Glutamatergic neuron (in vitro differentiated cells): ENCODE results near the gene HBEGF. TPM values are rescaled to one million over a fixed set of nuclear protein-coding genes. Genes with fewer than 3 reads are reported as not detected.

ENCODE experiments used
- DNase-seq: peaks from one replicate; pipeline ENCODE4 v3.0.0; 2022
- H3K27ac Mint-ChIP-seq: one replicate; pipeline ENCODE4 v1.8.0; 2020; ENCODE audit warnings: mild to moderate bottlenecking, mixed read lengths, inconsistent platforms; ENCODE audit not compliant: unreplicated experiment
- H3K27me3 Mint-ChIP-seq: one replicate; pipeline ENCODE4 v1.8.0; 2020; ENCODE audit warnings: mild to moderate bottlenecking, moderate library complexity, mixed read lengths, inconsistent platforms; ENCODE audit not compliant: unreplicated experiment
- H3K36me3 Mint-ChIP-seq: one replicate; pipeline ENCODE4 v1.8.0; 2020; ENCODE audit warnings: mild to moderate bottlenecking, mixed read lengths, inconsistent platforms; ENCODE audit not compliant: unreplicated experiment
- H3K4me1 Mint-ChIP-seq: one replicate; pipeline ENCODE4 v1.8.0; 2020; ENCODE audit warnings: mild to moderate bottlenecking, low read depth, mixed read lengths, inconsistent platforms; ENCODE audit not compliant: unreplicated experiment
- H3K4me3 Mint-ChIP-seq: one replicate; pipeline ENCODE4 v1.8.0; 2020; ENCODE audit warnings: mild to moderate bottlenecking, mixed read lengths, inconsistent platforms; ENCODE audit not compliant: unreplicated experiment
- H3K9me3 Mint-ChIP-seq: one replicate; pipeline ENCODE4 v1.8.0; 2020; ENCODE audit warnings: mild to moderate bottlenecking, moderate library complexity, mixed read lengths, inconsistent platforms; ENCODE audit not compliant: unreplicated experiment
- total RNA-seq: library from RNA; stranded (reverse); fragmentation: NEBNext Ultra II Directional; extraction: Animal tissue kit (Norgen Biotek cat#: 25700); gene quantifications from one replicate; pipeline ENCODE4 v1.2.1, GENCODE V29; 2021; ENCODE audit not compliant: unreplicated experiment
- TF ChIP-seq, protein P1 (sequence below): fragments of 200-600 bp; sonication (generic); IDR thresholded peaks from one replicate; pipeline ENCODE4 v1.5.0; 2021; ENCODE audit not compliant: partially characterized antibody, unreplicated experiment

HBEGF gene
- total RNA-seq, 1 donor from 2014 or later = 2.5 TPM

DNA sequence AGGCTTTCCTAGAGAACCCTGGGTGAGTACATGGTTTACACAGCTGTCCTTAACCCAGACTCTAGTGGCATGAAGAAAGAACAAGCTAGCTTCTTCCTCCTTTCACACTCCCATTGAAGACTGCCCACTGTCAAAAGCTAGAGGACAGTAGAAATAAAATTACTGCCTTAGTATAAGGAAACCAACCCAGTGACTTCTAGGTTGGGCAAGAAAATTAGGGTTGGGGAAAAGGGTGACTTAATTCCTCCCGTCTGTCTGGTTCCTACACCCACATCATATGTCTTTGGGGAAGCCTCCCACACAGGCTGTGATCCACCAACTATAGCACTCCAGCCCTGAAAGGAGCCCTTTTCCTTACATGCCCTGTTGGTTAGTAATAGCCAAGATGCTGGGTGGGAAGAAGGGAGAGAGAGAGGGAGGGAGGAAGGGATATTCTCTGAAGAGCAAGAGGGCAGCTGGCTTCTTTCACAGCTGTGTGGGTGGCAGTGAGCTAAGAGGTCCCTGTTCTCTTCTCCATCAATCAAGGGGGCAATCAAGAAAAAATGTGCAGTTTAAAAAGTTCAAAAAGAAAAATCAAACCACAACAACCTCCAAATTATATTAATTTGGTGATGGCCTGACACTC, 21.7 kb downstream of the HBEGF start:
- Mint-ChIP-seq H3K36me3 (no peaks in the 10 kb centered on the region), H3K4me3 (no peak overlapping the region), H3K9me3 (no peaks in the 10 kb centered on the region), H3K27me3 (peaks cover 6% of the 10 kb centered on the region), H3K27ac (no peak overlapping the region), H3K4me1 (peaks cover 12% of the 10 kb centered on the region)
- DNase-seq = no peak
- TF ChIP-seq, protein P1, sequence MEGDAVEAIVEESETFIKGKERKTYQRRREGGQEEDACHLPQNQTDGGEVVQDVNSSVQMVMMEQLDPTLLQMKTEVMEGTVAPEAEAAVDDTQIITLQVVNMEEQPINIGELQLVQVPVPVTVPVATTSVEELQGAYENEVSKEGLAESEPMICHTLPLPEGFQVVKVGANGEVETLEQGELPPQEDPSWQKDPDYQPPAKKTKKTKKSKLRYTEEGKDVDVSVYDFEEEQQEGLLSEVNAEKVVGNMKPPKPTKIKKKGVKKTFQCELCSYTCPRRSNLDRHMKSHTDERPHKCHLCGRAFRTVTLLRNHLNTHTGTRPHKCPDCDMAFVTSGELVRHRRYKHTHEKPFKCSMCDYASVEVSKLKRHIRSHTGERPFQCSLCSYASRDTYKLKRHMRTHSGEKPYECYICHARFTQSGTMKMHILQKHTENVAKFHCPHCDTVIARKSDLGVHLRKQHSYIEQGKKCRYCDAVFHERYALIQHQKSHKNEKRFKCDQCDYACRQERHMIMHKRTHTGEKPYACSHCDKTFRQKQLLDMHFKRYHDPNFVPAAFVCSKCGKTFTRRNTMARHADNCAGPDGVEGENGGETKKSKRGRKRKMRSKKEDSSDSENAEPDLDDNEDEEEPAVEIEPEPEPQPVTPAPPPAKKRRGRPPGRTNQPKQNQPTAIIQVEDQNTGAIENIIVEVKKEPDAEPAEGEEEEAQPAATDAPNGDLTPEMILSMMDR = no peak

DNA sequence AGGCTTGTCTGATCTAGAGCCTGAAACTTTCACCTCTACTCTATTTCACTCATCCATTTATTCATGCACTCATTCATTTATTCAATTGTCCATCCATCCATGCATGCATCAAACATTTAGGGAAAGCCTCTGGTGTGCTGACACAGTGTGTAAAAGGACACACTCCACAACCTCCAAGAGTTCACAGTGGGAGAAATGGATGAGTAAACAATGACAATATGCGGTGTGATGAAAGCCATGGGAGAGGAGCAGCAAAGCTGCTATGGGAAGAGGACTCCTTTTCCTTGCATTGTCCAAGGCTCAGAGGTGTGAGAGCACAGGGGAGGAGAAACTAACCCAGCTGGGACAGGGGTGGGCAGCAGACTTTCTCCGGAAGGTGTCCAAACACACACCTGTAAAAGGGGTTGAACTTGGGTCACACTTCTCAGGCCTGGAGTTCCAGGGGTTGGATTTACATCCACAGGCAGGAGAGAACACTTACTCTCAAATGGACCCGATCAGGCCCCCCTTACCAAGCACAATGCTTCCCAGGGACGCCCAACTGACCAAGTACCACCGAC, 22.3 kb downstream of the HBEGF start:
- H3K4me1 Mint-ChIP-seq = peaks cover 12% of the 10 kb centered on the region
- no peaks in the 10 kb centered on the region for H3K9me3 Mint-ChIP-seq
- DNase-seq = no peak
- no peak overlapping the region for H3K27ac Mint-ChIP-seq
- H3K36me3 Mint-ChIP-seq = no peaks in the 10 kb centered on the region
- peaks cover 8% of the 10 kb centered on the region for H3K27me3 Mint-ChIP-seq
- no peak overlapping the region for H3K4me3 Mint-ChIP-seq
- TF ChIP-seq, protein P1 = no peak

DNA sequence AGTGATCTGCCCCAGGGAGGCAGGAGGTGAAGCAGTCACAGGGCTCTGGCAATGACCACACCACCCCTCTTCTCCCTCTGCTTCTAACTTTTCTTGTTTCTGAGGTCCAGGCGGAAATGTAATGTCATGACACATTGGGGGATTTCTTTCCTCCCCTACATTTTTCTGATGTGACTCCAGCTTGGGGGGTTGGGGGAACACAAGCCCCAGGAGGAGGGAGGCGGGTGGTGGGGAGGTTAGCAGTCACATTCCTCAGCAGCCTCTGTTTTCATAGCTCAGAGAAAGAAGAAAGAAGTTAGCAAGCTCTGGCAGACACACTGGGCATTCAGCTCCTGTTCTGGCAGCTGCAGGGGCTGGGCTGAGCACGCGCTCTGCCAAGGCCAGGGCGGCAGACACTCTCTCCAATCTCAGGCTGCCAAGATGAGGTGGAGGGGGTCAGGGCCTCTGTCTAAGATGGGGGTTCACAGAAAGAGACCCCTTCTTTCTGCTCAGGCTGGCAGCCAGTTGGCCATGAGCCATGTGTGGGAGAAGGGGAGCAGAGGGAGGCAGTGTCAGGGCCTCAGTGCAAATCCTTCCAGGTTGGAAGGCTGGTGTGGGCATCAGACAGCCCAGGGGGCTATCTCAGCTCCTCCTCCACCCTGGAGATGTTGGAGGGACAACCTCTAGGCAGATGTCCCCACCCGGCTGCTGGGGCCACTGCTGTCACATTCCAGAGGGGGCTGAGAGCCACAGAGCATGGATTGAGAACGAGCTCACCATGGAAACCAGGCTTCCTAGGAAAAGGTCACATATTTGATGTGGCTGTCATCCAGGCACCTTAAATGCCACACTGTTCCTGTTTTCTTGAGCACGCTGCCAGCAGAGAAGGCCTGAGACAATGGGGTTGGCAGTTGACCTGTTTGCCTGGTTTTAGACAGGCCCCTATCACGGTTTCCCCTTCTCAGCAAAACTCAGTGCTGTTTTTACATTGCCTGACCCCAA, 23.4 kb downstream of the HBEGF start:
- Mint-ChIP-seq H3K27ac (no peak overlapping the region), H3K36me3 (no peaks in the 10 kb centered on the region), H3K27me3 (peaks cover 12% of the 10 kb centered on the region), H3K4me3 (no peak overlapping the region), H3K4me1 (peaks cover 15% of the 10 kb centered on the region), H3K9me3 (peaks cover 3% of the 10 kb centered on the region)
- TF ChIP-seq, protein P1 = no peak
- no peak for DNase-seq

DNA sequence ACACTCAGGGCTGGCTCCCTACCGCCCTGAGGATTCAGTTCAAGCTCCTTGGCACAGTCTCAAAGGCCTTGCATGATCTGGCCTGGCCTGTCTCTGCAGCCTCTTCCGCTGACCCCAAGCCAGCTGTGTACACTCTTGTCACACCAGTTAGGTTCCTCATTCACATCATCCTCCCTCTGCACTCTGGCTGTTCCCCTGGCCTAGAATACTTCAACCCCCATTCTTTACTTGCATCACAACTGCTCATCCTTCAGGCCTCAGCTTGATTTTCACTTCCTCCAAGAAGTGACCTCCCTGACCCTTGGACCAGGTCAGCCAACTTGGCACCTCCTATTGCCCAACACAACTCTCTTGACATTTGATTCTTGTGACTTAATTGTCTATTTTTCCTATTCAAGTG, 24.6 kb downstream of the HBEGF start:
- no peak for DNase-seq
- Mint-ChIP-seq H3K9me3 (peaks cover 3% of the 10 kb centered on the region), H3K4me3 (no peak overlapping the region), H3K4me1 (peaks cover 9% of the 10 kb centered on the region), H3K27ac (no peak overlapping the region), H3K36me3 (no peaks in the 10 kb centered on the region), H3K27me3 (peaks cover 10% of the 10 kb centered on the region)
- TF ChIP-seq, protein P1 = no peak
